ENCODE results near the gene GNG12.

The GNG12 gene

DNA sequence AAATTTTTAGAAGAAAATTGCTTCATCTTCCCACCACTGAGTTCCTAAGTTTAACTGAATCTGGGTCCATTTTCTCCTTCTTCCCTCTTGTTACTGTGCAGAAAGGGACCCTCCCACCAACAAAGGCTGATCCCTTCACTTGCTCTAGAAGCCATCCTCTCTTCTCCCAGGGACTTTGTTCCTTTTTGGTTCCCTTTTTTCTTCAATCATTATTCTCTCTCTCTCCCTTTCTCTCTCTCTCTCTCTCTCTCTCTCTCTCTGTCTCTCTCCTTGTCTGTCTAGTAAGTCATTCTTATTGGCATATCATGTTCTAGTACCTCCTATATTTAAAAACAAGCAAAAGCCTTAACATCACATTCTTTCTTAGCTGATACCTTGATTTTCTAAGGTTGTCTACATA, 180.0 kb downstream of the GNG12 start:
- Mint-ChIP-seq H3K27me3 (ENCODE audit: low read depth) (peaks cover 4% of the 10 kb centered on the region), H3K4me1 (peaks cover under 1% of the 10 kb centered on the region), H3K4me3 (no peak overlapping the region), H3K27ac (peak overlapping the region in 2 of 3 experiments; percentile 18 to 51), H3K36me3 (ENCODE audit: low read depth) (no peaks in the 10 kb centered on the region), H3K9me3 (no peaks in the 10 kb centered on the region)
- TF ChIP-seq, protein P1, sequence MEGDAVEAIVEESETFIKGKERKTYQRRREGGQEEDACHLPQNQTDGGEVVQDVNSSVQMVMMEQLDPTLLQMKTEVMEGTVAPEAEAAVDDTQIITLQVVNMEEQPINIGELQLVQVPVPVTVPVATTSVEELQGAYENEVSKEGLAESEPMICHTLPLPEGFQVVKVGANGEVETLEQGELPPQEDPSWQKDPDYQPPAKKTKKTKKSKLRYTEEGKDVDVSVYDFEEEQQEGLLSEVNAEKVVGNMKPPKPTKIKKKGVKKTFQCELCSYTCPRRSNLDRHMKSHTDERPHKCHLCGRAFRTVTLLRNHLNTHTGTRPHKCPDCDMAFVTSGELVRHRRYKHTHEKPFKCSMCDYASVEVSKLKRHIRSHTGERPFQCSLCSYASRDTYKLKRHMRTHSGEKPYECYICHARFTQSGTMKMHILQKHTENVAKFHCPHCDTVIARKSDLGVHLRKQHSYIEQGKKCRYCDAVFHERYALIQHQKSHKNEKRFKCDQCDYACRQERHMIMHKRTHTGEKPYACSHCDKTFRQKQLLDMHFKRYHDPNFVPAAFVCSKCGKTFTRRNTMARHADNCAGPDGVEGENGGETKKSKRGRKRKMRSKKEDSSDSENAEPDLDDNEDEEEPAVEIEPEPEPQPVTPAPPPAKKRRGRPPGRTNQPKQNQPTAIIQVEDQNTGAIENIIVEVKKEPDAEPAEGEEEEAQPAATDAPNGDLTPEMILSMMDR (IDR thresholded peaks at IDR 0.05; ENCODE audit: unreplicated experiment in 3 of 3), result no peak

DNA sequence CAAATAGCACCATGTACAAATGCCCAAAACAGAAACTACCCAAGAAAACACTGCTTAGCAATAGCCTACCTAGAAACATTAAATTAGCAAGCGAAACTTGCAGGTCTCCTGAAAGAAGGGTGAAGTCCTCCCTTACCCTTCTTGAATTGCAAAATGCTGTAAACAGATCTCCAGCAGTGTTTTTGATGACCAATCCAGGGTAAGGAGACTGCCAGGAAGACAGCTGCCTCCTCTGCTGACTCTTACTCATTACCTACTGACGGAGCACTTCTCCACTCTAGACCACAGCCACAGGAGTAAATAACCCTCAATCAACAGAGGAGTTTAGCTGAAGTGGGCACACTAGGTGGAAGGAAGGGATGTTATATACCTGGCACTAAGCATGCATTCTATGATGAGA, 180.5 kb downstream of the GNG12 start:
- Mint-ChIP-seq H3K36me3 (ENCODE audit: low read depth) (no peaks in the 10 kb centered on the region), H3K27me3 (ENCODE audit: low read depth) (peaks cover 4% of the 10 kb centered on the region), H3K27ac (peak overlapping the region in 2 of 3 experiments; percentile 18 to 51), H3K4me1 (no peaks in the 10 kb centered on the region), H3K9me3 (no peaks in the 10 kb centered on the region), H3K4me3 (no peak overlapping the region)
- TF ChIP-seq, protein P1 (IDR thresholded peaks at IDR 0.05; ENCODE audit: unreplicated experiment in 3 of 3), result no peak

Measured in nephron (organoid).